Pancreas (tissue), 10 donors: ENCODE measurements around the gene E2F2. TPM values are rescaled to one million over a fixed set of nuclear protein-coding genes. Genes with fewer than 3 reads are reported as not detected.

ENCODE experiments used
- ATAC-seq, 4 donors: fragments of 200-7000 bp; cut with Tn5 transposase; one replicate each; pipeline versions ENCODE4 v1.8.0 to v1.9.1; 2020; ENCODE audit warnings: mild to moderate bottlenecking in 4 of 4, moderate library complexity in 4 of 4
- DNase-seq, 6 donors: peaks; one replicate each; pipeline ENCODE4 v3.0.0-alpha.2; 2020
- FAIRE-seq: peaks from 2 replicates; lab custom pipeline; 2012; peaks lifted over from hg19 to GRCh38; lab: Jason Lieb, UNC
- H3K27ac ChIP-seq, 4 donors: fragments of 200-600 bp; sonication (generic); 1 replicate in 3 of 4; 2 replicates in 1 of 4; pipeline versions ENCODE4 v1.5.0 to v1.8.0; 2020
- H3K27me3 ChIP-seq, 4 donors: fragments of 200-600 bp; one replicate each; pipeline ENCODE4 v1.8.0; 2021
- H3K36me3 ChIP-seq, 3 donors: fragments of 200-600 bp; sonication (generic) in 1 of 3; one replicate each; pipeline versions ENCODE4 v1.5.0 to v1.8.0; 2020 to 2021
- H3K4me1 ChIP-seq, 3 donors: fragments of 200-600 bp; one replicate each; pipeline ENCODE4 v1.8.0; 2021
- H3K4me3 ChIP-seq, 4 donors: fragments of 200-600 bp; sonication (generic) in 2 of 4; one replicate each; pipeline versions ENCODE4 v1.5.0 to v1.8.0; 2020 to 2021
- H3K9me3 ChIP-seq, 4 donors: fragments of 200-600 bp; one replicate each; pipeline ENCODE4 v1.8.0; 2021
- CTCF ChIP-seq, 4 donors: fragments of 200-600 bp; sonication (generic) in 3 of 4; IDR thresholded peaks; one replicate each; pipeline versions ENCODE4 v1.5.0 to v1.8.0; 2021; ENCODE audit warnings: antibody characterized with exemption in 4 of 4
- WGBS, 2 donors: extraction: QIAGEN DNeasy Blood & Tissue Kit; methylation state at CpG; one replicate each; pipeline ENCODE4 v1.1.7; 2013; 5-methylcytosine and 5-hydroxymethylcytosine counted together
- intact Hi-C, 3 donors: fragments of 100-400 bp; cut with DNase I; formaldehyde crosslinking; loops; one replicate each; pipeline versions ENCODE4 v1.11.1 to v1.14.2; 2022
- polyA plus RNA-seq, 2 donors: library from polyadenylated mRNA; stranded (reverse); fragments of 200-250 nt; gene quantifications; one replicate each; pipeline ENCODE4 v1.2.3, GENCODE V29; 2013
- total RNA-seq, 6 donors: library from RNA; stranded (reverse); fragmentation: NEBNext Ultra II Directional in 4 of 6; extraction: Animal tissue kit (Norgen Biotek cat#: 25700) in 4 of 6; gene quantifications; one replicate each; pipeline versions ENCODE4 v1.2.1 to v1.2.4, GENCODE V29; 2021 to 2023
- donor health status: healthy with polysubstance abuse.
- donor health status: DM: no; HTN: no; CAD: no; lungs with moderate emphysema.
- donor health status: DM: no; HTN: no; CAD: no.
- donor health status: control.
- donor health status: control.
- donor health status: Bipolar disorder and iron deficiency.
- donor health status: DM: yes; HTN: yes; CAD: no.
- donor health status: DM: no; HTN: no; CAD: no.
- donor health status: DM: no; HTN: no; CAD: no.
- donor health status: DM: yes; HTN: yes; CAD: no.

The E2F2 gene
- total and polyA plus RNA-seq, 8 donors, result 0.04 to 0.40 (median 0.15) TPM; not detected in 2

DNA sequence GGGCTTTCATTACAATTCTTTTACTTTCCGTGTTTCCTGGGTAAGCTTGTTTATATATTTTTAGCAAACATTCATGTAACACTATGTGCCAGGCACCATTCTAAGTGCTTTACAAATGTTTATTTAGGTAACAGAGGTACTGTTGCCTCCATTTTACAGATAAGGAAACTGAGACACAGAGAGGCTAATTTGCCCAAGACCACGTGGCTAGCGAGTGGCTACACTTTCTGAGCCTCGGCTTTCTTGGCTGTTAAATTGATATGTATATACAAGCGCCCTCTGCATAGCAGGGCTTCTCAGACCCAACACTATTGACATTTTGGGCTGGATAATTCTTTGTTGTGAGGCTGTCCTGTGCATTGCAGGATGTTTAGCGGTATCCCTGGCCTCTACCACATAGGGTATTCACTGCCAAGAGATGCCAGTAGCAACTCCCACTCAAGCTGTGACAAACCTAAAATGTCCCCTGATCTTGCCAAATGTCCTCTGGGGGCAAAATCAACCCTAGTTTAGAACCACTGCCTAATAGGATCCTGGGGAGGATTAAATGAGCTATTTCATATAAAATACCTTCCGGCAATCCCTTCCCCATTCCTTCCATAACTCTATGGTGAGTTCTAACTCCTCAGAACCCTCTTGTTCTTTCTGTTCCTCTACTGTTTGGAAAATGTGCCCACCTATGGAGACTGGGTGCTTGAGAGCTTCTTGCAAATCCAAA is 45.5 kb upstream of the E2F2 start:
- H3K27me3 ChIP-seq, result no peaks in the 10 kb centered on the region
- no peak for FAIRE-seq
- ATAC-seq, result peak in 1 of 4 donors; percentile 9
- WGBS, 2 donors, result 79 to 82% methylated on average over 7 of the region's 7 CpGs
- no peaks in the 10 kb centered on the region for H3K4me1 ChIP-seq
- no peaks in the 10 kb centered on the region for H3K9me3 ChIP-seq
- peak overlapping the region in 1 of 4 donors; percentile 2 for H3K27ac ChIP-seq
- DNase-seq, result no peak
- no peak overlapping the region for H3K4me3 ChIP-seq
- intact Hi-C loops, result no loop called here
- TF ChIP-seq CTCF (IDR thresholded peaks at IDR 0.05), result no peak
- no peaks in the 10 kb centered on the region for H3K36me3 ChIP-seq

DNA sequence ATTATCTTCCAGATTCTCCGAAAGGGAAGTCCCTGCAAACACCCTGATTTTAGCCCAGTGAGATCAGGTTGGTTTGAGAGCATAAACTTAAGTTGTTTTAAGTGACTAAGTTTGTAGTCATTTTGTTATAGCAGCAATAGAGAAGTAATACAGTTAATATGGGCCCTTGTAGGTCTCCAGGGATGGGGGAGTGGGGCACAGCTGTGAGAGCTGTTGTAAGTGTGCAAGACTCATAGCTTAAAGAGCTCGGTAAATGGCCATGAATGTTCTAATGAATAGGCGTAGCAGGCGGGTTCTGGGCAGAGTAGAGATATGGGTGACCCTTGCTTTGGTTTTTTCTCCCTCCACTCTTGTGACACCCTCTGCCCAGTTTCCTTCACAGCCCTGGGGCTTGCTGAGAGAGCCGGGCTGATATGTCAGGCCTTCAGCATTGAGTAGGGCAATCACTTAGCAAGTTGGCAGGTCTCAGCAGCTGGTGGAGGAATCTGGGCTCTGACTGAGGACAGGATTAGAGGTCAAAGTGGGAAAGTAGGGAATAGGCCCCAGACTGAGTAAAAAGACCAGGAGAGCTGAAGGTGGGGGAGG is 44.3 kb upstream of the E2F2 start:
- FAIRE-seq, result no peak
- Histone ChIP-seq H3K4me1 (no peaks in the 10 kb centered on the region), H3K27me3 (no peaks in the 10 kb centered on the region), H3K27ac (no peak overlapping the region), H3K36me3 (no peaks in the 10 kb centered on the region), H3K9me3 (no peaks in the 10 kb centered on the region), H3K4me3 (no peak overlapping the region)
- intact Hi-C loops, result no loop called here
- ATAC-seq, result no peak
- no peak for TF ChIP-seq CTCF (IDR thresholded peaks at IDR 0.05)
- WGBS, 2 donors, result 78 to 87% methylated on average over 5 of the region's 5 CpGs
- DNase-seq, result no peak

- no peaks in the 10 kb centered on the region for H3K4me1 ChIP-seq
- ATAC-seq, result no peak
- no peaks in the 10 kb centered on the region for H3K36me3 ChIP-seq
- no peak overlapping the region for H3K4me3 ChIP-seq
- no peak for DNase-seq
- intact Hi-C loops, result no loop called here
- no peak for FAIRE-seq
- H3K27ac ChIP-seq, result no peak overlapping the region
- TF ChIP-seq CTCF (IDR thresholded peaks at IDR 0.05), result no peak
- H3K27me3 ChIP-seq, result no peaks in the 10 kb centered on the region
- no peaks in the 10 kb centered on the region for H3K9me3 ChIP-seq
- 81% methylated on average over 2 of the region's 2 CpGs for WGBS, 2 donors
These were observed 43.3 kb upstream of the E2F2 start for GRCh38 chr1:23574265-23574754.

GRCh38 chr1:23573574-23574182 is 42.6 kb upstream of the E2F2 start:
- intact Hi-C loops, result no loop called here
- Histone ChIP-seq H3K4me3 (no peak overlapping the region), H3K4me1 (peaks cover 0 to 2% (median 0%) of the 10 kb centered on the region in 3 donors), H3K27me3 (no peaks in the 10 kb centered on the region), H3K27ac (no peak overlapping the region), H3K36me3 (no peaks in the 10 kb centered on the region), H3K9me3 (no peaks in the 10 kb centered on the region)
- 61 to 62% methylated on average over 4 of the region's 4 CpGs for WGBS, 2 donors
- DNase-seq, result no peak
- no peak for TF ChIP-seq CTCF (IDR thresholded peaks at IDR 0.05)
- no peak for FAIRE-seq
- ATAC-seq, result no peak
